ENCODE measurements around the gene KLF6.

Gene KLF6

GRCh38 chr10:3805791-3806461 lies 20.9 kb upstream of the KLF6 start:
- TF ChIP-seq CTCF (IDR thresholded peaks at IDR 0.05; ENCODE audit: insufficient read depth, low read depth, low read length, missing control alignments): no peak
- DNase-seq (ENCODE audit: low read depth): peak; percentile 73
- no peak overlapping the region for H3K4me3 ChIP-seq (ENCODE audit: low read length)

- TF ChIP-seq CTCF (IDR thresholded peaks at IDR 0.05; ENCODE audit: insufficient read depth, low read depth, low read length, missing control alignments): no peak
- peak; percentile 91 for DNase-seq (ENCODE audit: low read depth)
- H3K4me3 ChIP-seq (ENCODE audit: low read length): no peak overlapping the region
These were observed 20.3 kb upstream of the KLF6 start for GRCh38 chr10:3805201-3805790.

GRCh38 chr10:3803927-3804741 lies 19.1 kb upstream of the KLF6 start:
- TF ChIP-seq CTCF (IDR thresholded peaks at IDR 0.05; ENCODE audit: insufficient read depth, low read depth, low read length, missing control alignments): no peak
- DNase-seq (ENCODE audit: low read depth): no peak
- no peak overlapping the region for H3K4me3 ChIP-seq (ENCODE audit: low read length)

GRCh38 chr10:3803295-3803926 lies 18.4 kb upstream of the KLF6 start:
- DNase-seq (ENCODE audit: low read depth): peak; percentile 72
- TF ChIP-seq CTCF (IDR thresholded peaks at IDR 0.05; ENCODE audit: insufficient read depth, low read depth, low read length, missing control alignments): no peak
- no peak overlapping the region for H3K4me3 ChIP-seq (ENCODE audit: low read length)

DNA sequence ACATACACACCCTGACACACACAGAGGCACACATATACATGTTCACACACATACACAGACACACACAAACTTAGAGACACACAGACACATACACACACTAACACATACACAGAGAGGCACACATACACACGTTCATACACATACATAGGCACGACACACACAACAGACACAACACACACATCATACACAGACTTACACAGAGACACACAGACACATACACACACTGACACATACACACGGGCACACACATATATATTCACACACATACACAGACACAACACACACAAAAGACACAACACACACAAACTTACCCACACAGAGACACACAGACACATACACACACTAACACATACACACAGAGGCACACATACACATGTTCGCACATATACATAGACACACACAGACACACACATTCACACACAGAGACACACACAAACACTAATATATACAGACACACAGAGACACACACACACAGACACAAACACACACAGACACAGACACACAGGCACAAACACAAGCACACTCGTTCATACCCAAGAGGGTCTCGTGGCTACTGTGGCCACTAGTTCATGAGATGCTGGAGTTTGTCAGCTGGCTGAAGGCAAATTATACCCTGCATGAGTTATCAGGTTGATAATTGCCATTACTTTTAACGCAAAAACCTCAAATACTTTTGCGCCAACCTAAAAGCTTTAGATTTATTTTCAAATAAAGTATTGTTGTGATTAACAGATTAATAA lies 17.7 kb upstream of the KLF6 start:
- H3K4me3 ChIP-seq (ENCODE audit: low read length): no peak overlapping the region
- no peak for DNase-seq (ENCODE audit: low read depth)
- no peak for TF ChIP-seq CTCF (IDR thresholded peaks at IDR 0.05; ENCODE audit: insufficient read depth, low read depth, low read length, missing control alignments)

DNA sequence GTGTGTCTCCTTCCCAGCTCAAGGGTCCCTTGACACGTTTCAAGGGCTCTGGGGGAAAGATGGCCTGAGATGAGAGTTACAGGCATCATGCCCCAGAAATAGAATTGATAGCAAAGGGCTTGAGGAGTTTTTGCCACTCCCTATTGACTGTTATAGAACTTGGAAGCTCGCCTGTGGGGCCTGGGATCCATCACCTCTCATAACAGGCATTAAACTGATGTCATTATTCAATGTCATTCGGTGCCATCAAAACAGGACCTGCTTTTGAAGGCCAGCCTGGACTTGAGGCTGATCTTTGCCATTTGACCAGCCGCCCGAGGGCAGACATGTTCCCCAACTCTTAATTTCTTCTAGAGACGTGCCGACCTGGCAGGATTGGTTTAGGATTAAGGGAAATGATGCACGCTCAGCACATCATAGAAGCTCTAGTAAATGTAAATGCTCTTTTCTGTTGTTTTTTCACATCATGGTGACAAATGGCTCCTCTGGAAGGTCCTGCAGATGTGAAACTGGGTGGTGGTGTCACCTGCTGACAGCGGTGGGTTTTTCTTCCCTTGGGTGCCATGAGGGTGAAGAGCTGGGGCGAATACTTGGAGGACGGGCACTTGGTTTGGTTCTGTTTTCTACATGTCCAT lies 16.7 kb upstream of the KLF6 start:
- DNase-seq (ENCODE audit: low read depth): no peak
- H3K4me3 ChIP-seq (ENCODE audit: low read length): no peak overlapping the region
- TF ChIP-seq CTCF (IDR thresholded peaks at IDR 0.05; ENCODE audit: insufficient read depth, low read depth, low read length, missing control alignments): no peak
